Activated CD8-positive, alpha-beta memory T cell treated with anti-CD3 and anti-CD28 coated beads for 36 hours (primary cell): ENCODE results near the gene ENAM. TPM values are rescaled to one million over a fixed set of nuclear protein-coding genes. Genes with fewer than 3 reads are reported as not detected.
"Not testable (repeated sequence)": the region's sequence is repeated elsewhere in the genome, so short reads cannot be mapped to it uniquely, and the experiment has no call there.

ENCODE experiments used
- CTCF ChIA-PET: fragments of 350-600 bp; sonication (Branson Sonifier 250); formaldehyde crosslinking; loops from one replicate; lab custom pipeline; 2021; ENCODE audit warnings: antibody characterized with exemption; lab: Charles Lee
- POLR2A ChIA-PET: fragments of 350-600 bp; sonication (Branson Sonifier 250); formaldehyde crosslinking; loops from one replicate; lab custom pipeline; 2021; ENCODE audit warnings: antibody characterized with exemption; lab: Charles Lee
- total RNA-seq, 2 experiments: library from RNA; stranded (reverse); gene quantifications; one replicate each; pipeline ENCODE4 v1.2.3, GENCODE V29; 2021

Gene ENAM
- total RNA-seq, 2 experiments from 2014 or later = not detected

DNA sequence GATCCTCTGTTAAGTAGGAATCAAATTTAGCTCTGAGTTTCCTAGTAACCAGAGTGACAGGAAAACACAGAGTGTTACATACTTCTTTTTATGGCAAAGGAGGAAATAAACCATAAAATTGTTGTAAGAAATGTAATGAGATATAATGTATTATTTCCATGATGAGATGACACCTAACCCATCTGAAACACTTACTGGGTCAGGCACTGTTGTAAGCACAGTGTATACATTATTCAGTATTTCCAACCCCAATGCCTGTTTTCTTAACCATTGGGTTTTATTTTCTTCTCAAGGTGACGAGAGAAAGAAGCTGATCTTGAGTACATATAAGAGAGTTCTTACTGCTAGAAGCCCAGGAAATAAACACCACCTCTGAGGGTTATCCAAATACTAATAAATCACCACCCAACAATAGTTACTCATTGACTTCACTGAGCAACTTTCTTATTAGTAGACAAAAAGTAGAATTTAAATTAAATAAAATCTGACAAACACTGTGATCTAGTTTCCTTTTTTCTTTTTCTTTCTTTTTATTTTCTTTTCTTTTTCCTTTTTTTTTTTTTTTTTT, 4.2 kb upstream of the ENAM start:
- POLR2A ChIA-PET = no interaction called here

DNA sequence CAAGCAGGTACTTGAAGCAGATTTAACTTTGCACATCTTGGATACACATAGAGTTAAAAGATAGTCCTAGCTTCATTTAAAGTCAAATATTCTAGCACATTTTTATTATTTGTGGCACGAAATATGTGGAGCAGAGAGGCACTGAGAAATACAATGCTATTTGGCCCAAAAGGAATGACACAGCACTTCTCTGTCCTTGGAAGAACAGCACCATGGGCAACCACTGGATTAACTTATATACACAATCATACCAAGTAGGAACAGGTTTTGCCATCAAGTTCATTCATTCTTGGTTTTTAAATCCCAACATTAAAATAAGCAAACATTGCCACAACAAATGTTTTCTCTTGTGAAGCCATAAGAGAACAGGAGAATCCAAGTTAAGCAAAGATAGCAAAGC, 924 bp upstream of the ENAM start:
- CTCF ChIA-PET = no interaction called here
- POLR2A ChIA-PET = no interaction called here

More for the DNA sequence above, 4.2 kb upstream of the ENAM start:
- CTCF ChIA-PET = no interaction called here

DNA sequence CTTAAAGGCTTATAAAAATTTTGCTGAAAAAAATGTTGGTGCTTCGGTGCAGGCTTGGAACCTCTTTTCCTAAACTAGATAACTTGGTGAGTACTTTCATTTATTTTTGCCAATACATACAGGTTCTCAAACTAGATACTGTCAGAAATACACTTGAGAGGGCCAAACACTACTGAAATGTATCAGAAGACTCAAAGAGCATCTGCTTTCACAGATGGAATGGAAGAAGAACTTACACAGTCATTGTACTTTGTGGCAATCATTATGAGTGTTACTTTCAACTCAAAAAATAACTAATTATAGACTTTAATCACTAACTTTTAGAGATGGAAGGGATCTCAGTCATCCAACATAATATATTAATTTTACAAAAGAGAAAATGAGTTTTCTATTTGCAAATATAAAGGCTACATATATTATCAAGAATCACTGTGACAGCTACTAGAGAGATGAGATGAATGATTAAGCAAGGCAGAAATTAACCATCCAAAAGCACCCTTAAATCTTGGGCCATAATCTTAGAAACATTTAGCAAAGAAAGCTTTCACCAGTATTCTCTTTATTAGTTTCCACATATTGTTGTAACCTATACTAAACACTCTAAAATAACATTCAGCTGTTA, 1.0 kb downstream of the ENAM start:
- ChIA-PET POLR2A (no interaction called here), CTCF (no interaction called here)

DNA sequence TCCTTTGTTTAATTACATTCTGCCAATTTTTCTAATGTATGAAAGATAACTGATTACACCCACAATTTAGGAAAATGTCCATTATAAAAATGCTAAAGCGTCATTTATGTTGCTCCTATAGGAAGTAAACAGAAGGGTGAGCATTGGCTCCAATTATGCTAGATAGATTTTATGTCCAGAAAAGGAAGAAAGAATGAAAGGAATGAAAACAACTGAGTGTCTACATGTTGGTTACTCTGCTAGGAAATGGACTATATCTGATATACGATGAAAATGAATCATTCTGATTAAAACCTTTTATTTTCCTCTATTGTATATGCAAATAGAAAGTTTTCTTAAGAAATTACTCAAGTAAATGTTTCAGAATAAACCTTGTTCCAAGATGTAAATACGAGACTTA, 1.6 kb downstream of the ENAM start:
- CTCF ChIA-PET = no interaction called here
- POLR2A ChIA-PET = no interaction called here

DNA sequence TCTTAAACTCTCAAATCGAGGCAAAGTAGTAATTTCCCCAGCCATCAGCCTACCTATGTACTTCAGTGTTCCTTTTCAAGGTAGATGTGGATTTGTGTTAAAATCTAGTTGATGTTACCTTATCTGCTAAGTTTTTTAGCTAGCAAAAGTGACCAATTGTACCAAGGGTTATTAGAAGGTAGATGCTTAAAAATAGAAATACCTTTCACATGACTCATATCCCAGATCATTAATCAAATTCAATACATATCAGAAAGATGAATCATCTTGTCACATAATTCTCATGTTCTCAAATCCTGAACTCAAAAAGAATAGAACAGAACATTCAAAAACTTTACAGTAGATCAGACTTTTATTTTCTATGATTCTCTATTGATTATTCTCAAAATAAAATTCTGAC, 3.5 kb downstream of the ENAM start:
- ChIA-PET POLR2A (no interaction called here), CTCF (no interaction called here)

DNA sequence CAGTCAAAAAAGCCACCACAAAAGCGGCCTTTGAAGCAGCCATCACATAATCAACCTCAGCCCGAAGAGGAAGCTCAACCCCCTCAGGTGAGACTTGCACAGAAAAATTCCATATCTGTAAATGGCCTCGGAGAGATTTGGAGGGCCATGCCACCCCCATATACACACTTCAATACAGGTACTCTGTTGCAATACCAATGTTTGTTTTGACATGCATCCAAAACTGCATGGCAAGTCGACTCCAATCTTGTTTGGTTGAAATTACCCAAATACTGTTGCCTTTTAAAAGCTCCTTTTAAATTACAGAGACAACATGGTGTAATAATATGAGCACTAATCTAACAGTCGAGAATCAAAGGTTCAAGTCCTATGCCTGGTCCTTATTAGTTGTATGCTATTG, 5.9 kb downstream of the ENAM start:
- CTCF ChIA-PET = no interaction called here
- POLR2A ChIA-PET = no interaction called here

DNA sequence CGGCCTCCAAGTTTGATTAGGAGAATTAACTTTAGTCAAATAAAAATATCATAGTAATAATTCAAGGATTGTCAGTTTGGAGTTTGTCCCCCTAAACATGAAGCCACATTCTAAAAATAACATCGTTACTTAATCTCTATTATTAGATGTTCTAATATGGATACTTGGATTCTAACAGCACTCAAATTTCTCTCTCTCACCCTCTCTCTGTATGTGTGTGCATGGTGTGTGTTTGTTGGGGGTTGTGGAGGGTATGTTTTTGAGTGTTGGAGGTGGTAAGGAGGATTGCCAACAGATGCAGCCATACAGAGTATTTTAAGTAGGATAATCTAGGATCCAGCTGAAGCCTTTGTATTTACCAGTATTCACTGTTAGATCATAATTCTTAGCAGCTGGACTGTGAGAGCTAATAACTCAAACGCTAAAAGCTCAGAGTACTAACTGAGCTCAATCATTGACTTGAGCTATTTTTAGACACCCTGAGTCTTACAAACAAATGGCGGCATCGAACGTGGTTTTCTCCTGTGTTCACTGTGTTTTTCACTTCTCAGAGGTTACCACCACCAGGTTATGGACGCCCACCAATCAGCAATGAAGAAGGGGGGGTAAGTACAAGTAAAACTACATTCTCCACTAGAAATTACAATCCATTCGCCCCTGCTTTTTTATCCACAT, 8.8 kb downstream of the ENAM start:
- ChIA-PET CTCF (no interaction called here), POLR2A (no interaction called here)

DNA sequence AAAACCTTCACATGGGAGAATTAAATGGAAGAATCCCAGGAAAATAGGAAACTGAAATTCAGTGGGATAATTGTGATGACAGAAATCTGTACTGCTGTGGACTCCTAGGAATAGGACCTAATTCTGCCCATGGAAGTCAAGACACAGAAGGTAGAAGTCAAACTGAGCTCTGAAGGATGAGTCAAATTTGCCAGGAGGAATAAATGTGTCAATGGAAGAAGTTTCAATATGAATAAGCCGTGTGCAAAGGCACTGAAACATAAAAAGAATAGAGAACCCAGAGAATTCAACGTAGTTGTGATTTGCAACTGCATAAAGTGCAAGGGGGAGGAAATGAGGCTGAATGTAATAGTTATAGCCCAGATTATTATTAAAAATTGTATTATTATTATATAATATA, 11.6 kb downstream of the ENAM start:
- ChIA-PET POLR2A (no interaction called here), CTCF (no interaction called here)

DNA sequence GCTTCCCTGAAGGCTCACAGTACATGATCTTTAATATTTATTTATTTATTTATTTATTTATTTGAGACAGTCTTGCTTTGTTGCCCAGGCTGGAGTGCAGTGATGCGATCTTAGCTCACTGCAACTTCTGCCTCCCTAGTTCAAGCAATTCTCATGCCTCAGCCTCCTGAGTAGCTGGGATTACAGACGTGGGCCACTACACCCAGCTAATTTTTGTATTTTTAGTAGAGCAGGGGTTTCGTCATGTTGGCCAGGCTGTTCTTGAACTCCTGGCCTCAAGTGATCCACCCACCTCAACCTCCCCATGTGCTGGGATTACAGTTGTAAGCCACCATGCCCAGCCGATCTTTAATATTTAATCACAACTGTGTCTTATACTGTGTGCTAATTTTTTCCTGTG, 22.2 kb downstream of the ENAM start:
- POLR2A ChIA-PET, CTCF ChIA-PET: not testable (repeated sequence)

DNA sequence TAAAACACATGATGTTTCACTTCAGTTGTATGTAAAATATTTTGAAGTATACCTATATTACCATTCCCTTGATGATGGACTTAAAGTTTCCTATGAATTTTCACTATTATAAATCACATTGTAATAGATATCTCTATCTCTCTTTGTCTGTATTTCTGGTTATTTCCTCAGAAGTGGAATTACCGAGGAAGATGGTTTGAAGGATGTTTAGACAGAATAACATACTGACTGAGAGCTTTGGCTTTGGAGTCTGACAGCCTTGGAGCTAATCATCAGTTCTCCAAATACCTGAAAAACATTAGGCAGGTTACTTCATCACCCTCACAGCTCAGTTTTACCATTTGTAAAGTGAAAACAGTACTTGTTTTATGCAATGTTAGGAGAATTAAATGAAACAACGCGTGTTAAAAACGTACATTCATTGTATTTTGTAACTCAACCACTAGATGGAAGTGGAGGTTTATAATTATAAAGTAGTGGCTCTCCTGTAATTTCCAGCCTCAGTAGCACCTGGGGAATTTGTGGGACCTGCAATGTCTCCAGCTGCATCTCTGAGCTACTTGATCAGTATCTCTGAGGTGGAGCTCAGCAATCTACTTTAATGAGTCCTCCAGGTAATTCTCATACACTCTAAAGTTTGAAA, 23.4 kb downstream of the ENAM start:
- POLR2A ChIA-PET = no interaction called here

DNA sequence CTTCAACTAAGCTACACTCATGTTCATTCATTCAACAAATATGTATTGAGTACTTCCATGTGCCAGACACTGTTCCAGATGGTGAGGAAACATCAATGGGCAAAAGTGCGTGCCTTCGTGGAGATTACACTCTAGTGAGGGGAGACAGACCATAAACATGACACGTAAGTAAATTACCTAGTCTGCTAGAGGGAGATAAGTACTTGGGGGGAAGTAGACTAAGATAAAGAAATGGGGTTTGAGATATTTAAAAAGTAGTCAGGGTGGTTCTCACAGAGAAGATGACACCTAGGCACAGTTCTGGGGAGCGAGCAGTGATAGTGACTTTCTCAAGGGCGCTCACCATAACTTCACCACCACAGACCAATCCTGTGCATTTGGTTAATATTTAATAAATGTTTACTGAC, 26.1 kb downstream of the ENAM start:
- POLR2A ChIA-PET = no interaction called here

More for the DNA sequence above, 23.4 kb downstream of the ENAM start:
- CTCF ChIA-PET = interaction anchor here (0.6 to 1.6 kb wide), 6 partner anchors 15 to 358 kb away, joined by 3 to 5 read pairs (median 3); partner anchors contain the start of gene UTP3

DNA sequence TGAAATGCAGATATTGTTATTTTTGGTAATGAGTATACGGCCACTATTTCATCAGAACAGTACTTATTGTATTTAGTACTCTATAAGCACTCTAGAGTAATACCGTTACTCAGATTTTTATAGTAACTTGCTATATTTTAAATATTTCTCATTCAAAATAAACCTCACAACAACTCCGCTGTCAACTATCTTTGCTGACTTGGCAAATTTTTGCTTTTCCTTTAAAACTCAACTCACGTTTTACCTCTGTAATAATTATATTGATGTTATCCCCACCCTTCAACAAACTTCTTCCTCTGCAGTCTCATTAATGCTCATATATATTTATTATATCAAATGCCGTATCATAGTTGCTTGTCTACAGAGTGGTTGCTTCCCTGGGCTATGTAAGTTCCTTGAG, 28.8 kb downstream of the ENAM start:
- CTCF ChIA-PET = no interaction called here
- POLR2A ChIA-PET = no interaction called here

More for the DNA sequence above, 26.1 kb downstream of the ENAM start:
- CTCF ChIA-PET = no interaction called here

DNA sequence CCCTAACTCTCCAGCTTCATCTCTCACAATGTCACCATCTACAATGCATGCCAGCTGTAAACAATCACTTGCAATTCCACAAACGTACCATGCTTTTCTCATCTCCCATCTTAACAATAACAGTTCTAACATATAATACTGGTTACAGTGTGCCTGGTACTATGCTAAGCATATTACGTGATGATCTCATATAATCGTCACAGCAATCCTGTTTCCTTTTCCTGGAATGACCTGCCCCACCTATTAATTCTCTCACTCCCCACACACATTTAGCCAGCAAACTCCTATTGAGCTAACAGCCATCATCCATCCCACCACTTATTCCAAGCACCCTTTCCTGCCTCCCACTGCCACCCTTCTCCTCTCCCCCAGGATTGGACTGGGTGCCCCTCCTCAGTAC, 29.9 kb downstream of the ENAM start:
- CTCF ChIA-PET = no interaction called here
- POLR2A ChIA-PET = no interaction called here

DNA sequence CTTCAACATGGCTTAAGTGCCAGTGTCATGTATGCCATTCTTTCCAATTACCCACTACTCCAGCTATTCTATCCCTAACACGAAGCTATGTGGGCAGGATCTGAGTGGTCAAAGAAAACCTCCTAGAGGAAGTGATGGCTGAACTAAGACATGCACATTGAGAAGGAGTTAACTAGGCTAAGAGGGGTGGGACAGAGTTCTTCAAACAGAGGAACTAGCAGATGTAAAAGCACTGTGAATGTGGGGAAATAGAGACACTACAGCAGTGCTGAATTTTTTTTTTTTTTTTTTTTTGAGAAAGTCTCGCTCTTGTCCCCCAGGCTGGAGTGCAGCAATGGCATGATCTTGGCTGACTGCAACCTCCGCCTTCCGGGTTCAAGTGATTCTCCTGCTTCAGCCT, 31.6 kb downstream of the ENAM start:
- CTCF ChIA-PET = no interaction called here
- POLR2A ChIA-PET = no interaction called here

DNA sequence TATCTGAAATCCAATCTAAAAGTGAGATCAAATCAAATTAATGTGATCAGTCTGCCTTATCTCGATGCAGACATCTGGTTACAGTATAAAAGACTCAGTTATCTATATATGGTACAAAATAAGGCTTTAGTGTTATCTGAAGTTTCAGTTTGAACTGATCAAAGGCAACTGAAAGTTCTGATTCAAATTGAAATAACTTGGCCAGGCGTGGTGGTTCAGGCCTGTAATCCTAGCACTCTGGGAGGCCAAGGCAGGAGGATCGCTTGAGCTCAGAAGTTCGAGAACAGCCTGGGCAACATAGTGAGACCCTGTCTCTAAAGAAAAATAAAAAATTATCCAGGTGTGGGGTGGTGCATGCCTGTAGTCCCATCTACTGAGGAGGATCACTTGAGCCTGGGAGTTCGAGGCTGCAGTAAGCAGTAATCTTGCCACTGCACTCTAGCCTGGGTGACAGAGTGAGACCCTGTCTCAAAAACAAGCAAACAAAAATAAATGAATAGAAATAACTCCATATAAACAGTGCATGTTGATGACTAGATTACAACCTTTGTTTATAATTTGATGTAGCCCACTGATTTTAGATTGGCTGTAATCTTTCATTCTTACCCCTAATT, 32.9 kb downstream of the ENAM start:
- POLR2A ChIA-PET, CTCF ChIA-PET: not testable (repeated sequence)

DNA sequence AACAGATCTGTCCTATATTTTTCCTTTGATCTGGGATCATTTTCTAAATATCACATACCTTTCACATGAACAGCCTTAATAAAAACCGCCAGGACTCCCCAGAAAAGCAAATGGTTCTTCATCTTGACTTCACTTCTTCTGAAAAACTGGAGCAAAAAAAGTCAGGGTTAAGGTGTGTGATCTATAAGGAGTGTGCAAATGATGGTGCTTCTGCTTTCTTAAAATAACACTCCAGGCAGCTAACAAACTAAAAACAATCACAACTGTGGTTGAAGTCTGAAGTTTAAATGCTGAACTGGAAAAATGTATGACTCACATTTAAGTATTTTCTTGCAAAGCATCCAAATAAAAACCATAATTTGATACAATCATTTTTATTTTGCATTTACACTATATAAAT, 37.8 kb downstream of the ENAM start, which contains the start of gene JCHAIN:
Gene JCHAIN (minus strand): TSS at position 140 of the 400 bp plus-strand sequence. CDS start 18 bp downstream, at position 122.
- CTCF ChIA-PET = no interaction called here
- POLR2A ChIA-PET = no interaction called here

DNA sequence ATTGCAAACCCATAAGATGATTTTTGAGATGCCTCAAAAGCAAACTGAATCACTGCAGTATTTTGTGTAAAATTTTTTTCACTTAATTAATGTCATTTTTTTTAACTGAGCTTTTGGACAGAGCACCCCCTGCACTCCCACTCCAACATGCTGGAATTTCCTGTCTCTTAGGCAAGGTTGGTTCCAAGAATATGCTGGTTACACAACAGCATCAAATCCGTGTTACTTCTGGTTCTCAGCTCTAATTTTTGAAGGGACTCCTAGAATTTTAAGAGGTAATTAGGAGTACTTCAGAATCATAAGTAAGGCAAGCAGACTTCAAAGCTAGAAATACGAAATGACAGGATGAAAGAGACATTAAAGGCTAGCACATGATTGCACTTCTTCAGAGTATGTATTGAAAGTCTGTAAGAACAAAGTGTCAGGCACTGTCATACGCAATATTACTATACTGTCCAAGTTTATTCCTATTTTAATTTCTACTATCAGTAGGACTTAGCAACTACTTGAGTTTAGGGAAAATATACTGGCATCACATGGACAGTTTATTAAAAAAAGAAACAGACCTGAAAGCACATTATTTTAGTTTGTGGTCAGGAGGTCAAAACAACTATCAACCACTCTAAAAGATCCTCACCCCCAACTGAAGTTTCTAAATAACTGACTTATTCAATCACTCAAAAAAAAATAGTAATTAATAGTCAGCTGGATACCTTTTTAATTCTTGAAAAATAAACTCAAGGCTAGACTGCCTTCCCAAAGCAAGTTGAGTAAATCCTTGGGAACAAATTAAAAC, 39.4 kb downstream of the ENAM start:
- POLR2A ChIA-PET = no interaction called here
- CTCF ChIA-PET = interaction anchor here (0.6 to 1.7 kb wide), 2 partner anchors 12 to 16 kb away, joined by 3 to 5 read pairs; no protein-coding TSS in a partner anchor

DNA sequence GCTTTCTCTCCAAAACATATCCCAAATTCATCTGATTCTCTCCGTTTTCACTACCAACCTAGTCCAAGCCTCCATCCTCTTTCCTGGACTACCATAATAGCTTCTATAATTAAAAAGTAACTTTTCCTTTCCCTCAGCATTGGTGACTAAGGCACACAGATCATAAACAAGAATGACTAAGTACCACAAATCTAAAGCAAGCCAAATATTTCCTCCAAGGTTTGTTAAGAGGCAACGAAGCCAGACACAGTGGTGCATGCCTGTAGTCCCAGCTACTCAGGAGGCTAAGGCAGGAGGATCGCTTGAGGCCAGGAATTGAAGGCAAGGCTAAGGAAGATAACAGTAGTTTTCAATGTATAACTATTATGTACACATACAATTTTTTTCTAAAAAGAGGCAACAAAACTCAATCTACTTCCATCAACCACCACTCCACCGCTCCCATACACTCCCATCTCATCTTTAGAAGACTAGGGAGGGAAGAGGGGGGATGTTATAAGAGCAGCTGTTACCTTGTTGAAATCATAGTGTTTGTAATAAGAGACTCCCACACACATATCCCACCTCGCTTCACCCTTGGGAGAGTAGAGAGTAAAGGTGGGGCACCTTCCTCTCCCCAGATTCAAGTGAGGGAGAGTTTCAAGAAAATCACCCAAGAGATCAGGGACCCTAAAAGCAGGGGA, 41.9 kb downstream of the ENAM start:
- CTCF ChIA-PET = interaction anchor here (1.4 kb wide), 1 partner anchor 26 kb away, joined by 3 read pairs; no protein-coding TSS in a partner anchor

More for the DNA sequence above, 41.9 kb downstream of the ENAM start:
- POLR2A ChIA-PET = no interaction called here
